ENCODE results near the gene ABR.

ABR gene

GRCh38 chr17:1162116-1162855, 17.5 kb downstream of the ABR start:
- TF ChIP-seq CTCF (IDR thresholded peaks at IDR 0.05) (no peak), ZFX (IDR thresholded peaks at IDR 0.05; ENCODE audit: borderline replicate concordance) (no peak)
- H3K27ac ChIP-seq: no peak overlapping the region

- no peak overlapping the region for H3K27ac ChIP-seq
- TF ChIP-seq CTCF (IDR thresholded peaks at IDR 0.05): no peak
- no peak for TF ChIP-seq ZFX (IDR thresholded peaks at IDR 0.05; ENCODE audit: borderline replicate concordance)
Observed at GRCh38 chr17:1160591-1161390, 19.0 kb downstream of the ABR start.

- TF ChIP-seq CTCF (IDR thresholded peaks at IDR 0.05) (no peak), ZFX (IDR thresholded peaks at IDR 0.05; ENCODE audit: borderline replicate concordance) (no peak)
- H3K27ac ChIP-seq: no peak overlapping the region
Observed at GRCh38 chr17:1159431-1160180, 20.2 kb downstream of the ABR start.

GRCh38 chr17:1158879-1159278, 20.9 kb downstream of the ABR start:
- TF ChIP-seq ZFX (IDR thresholded peaks at IDR 0.05; ENCODE audit: borderline replicate concordance): no peak
- no peak for TF ChIP-seq CTCF (IDR thresholded peaks at IDR 0.05)
- H3K27ac ChIP-seq: no peak overlapping the region

GRCh38 chr17:1156864-1157263, 22.9 kb downstream of the ABR start:
- H3K27ac ChIP-seq: no peak overlapping the region
- TF ChIP-seq CTCF (IDR thresholded peaks at IDR 0.05): no peak
- TF ChIP-seq ZFX (IDR thresholded peaks at IDR 0.05; ENCODE audit: borderline replicate concordance): no peak

- TF ChIP-seq ZFX (IDR thresholded peaks at IDR 0.05; ENCODE audit: borderline replicate concordance): no peak
- no peak for TF ChIP-seq CTCF (IDR thresholded peaks at IDR 0.05)
- H3K27ac ChIP-seq: no peak overlapping the region
Observed at GRCh38 chr17:1154704-1155103, 25.1 kb downstream of the ABR start.

Measured in 22Rv1 (cell line).